8988T (cell line): Measurements from ENCODE around the gene NTN1.
"Not testable (repeated sequence)": the region's sequence is repeated elsewhere in the genome, so short reads cannot be mapped to it uniquely, and the experiment has no call there.

ENCODE experiments used
- DNase-seq: peaks from one replicate; pipeline ENCODE4 v3.0.0; 2011

Gene NTN1

GRCh38 chr17:9127340-9127739, 106.0 kb downstream of the NTN1 start:
- no peak for DNase-seq

- DNase-seq: no peak
These were observed 110.1 kb downstream of the NTN1 start for GRCh38 chr17:9131371-9131770.

GRCh38 chr17:9132291-9132690, 111.0 kb downstream of the NTN1 start:
- no peak for DNase-seq

GRCh38 chr17:9132944-9133610, 111.8 kb downstream of the NTN1 start:
- no peak for DNase-seq

GRCh38 chr17:9138161-9138717, 116.9 kb downstream of the NTN1 start:
- DNase-seq: no peak

- DNase-seq: no peak
These were observed 118.4 kb downstream of the NTN1 start for GRCh38 chr17:9139695-9140094.

- no peak for DNase-seq
These were observed 119.5 kb downstream of the NTN1 start for GRCh38 chr17:9140550-9141424.

GRCh38 chr17:9141425-9141753, 120.1 kb downstream of the NTN1 start:
- no peak for DNase-seq

- no peak for DNase-seq
These were observed 121.6 kb downstream of the NTN1 start for GRCh38 chr17:9142772-9143494.

- DNase-seq: no peak
These were observed 123.4 kb downstream of the NTN1 start for GRCh38 chr17:9144502-9145249.

GRCh38 chr17:9146064-9146463, 124.8 kb downstream of the NTN1 start:
- DNase-seq: no peak

GRCh38 chr17:9148905-9149525, 127.7 kb downstream of the NTN1 start:
- no peak for DNase-seq

GRCh38 chr17:9150446-9151090, 129.3 kb downstream of the NTN1 start:
- DNase-seq: no peak

GRCh38 chr17:9151091-9151490, 129.8 kb downstream of the NTN1 start:
- no peak for DNase-seq

GRCh38 chr17:9151740-9152139, 130.4 kb downstream of the NTN1 start:
- not testable (repeated sequence) for DNase-seq

- DNase-seq: no peak
These were observed 137.5 kb downstream of the NTN1 start for GRCh38 chr17:9158544-9159452.

- DNase-seq: no peak
These were observed 141.1 kb downstream of the NTN1 start for GRCh38 chr17:9162275-9162985.

- no peak for DNase-seq
These were observed 145.5 kb downstream of the NTN1 start for GRCh38 chr17:9166788-9167187.

GRCh38 chr17:9167379-9167778, 146.1 kb downstream of the NTN1 start:
- DNase-seq: no peak

- no peak for DNase-seq
These were observed 147.8 kb downstream of the NTN1 start for GRCh38 chr17:9169116-9169515.
